ENCODE data around the gene PPP4R4.

Gene PPP4R4

DNA sequence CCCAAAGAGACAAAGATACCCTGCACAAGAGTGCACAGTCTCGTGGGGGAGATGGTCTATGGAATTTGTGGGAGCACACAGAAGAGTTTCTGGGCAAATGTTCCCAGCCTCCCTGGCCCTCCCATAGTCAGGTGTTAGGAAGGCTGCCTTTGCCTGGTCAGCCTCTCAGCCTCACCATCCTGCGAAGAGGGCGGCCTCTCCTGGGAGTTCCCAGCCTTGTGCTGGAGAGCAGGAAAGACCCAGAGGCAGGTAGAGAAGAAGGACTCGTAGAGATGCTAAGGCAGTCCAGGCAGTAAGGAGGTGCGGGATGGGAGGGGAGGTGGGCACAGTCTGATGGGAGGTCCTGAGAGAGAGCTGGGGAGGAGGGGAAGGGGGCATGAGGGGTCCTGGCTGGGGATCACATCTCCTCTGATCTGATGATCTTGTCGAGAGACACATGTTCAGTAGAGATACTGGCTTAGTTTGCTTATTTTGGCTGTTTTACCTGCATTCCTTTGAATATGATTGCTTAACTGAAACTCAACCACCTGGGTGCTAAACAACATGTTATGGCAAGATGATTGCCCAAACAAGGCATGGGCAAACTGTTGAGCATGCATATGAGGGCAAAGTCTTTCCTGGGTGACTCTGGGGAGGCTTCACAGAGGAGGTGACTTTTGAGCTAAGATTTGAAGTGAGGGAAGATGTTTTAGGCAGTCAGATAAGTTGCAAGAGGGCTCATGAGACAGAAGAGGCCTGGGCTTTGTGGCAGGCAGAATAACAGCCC, 138.5 kb downstream of the PPP4R4 start:
- no peak for DNase-seq

DNA sequence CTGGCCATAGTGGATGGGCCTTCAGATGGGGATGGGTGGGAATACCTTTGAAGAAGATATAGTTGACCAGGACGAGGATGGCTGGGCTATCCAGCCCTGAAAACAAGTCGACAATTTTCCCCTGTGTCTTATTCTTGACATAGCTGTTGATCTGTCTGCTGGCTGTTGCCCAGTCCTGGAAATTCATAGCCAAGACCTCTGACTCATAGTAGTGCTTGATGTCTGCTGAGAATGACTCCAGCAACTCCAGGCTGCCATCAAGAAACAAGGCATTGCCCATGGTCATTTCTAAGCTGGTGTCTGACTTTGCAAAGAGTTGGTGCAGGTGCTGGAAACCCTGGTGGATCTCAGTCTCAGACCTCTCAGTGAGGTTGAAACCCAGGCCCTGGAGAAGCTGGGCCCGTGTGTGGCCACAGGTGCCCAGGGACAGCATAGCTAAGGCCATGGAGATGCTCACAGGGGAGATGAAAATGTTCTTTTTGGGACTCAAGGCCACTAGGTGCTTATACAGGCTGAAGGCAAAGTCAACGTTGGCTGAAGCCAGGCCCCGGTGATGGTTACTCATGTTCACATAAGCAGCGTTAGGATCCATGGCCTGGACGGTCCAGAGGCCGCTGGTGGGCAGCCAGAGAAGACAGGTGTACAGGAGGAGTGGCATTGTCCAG, 140.0 kb downstream of the PPP4R4 start:
- no peak for DNase-seq

DNA sequence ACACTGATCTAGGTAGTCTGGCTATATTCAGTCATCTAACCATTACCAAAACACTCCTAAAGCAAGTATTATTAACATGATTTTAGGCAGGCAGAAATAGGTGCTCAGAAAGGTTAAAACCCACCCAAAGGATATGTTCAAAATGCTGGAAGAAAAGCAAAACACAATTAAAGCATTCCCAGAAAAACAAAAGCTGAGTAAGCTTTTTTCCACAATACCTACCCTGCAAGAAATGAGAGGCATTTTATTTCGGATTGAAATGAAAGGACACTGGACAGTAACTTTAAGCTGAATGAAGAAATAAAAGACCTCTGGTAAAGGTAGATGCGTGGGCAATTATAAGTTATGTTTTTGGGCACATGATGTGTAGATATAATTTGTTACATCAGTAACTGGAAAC, 140.8 kb downstream of the PPP4R4 start:
- no peak for DNase-seq

DNA sequence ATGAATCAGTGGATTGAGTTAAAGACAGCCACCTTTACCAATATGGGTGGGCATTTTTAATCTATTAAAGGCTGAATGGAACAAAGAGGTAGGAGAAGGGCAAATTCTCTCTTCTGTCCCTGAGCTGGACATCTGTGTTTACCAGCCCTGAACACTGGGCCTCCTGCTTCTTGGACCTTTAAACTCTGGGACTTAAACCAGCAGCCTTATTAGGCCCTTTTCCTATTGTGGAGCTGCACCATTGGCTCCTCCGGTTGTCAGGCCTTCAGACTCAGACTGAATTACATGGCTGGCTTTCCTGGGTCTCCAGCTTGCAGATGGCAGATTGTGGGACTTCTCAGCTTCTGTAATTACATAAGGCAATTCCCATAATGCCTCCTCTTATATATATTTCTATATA, 142.6 kb downstream of the PPP4R4 start:
- no peak for DNase-seq

DNA sequence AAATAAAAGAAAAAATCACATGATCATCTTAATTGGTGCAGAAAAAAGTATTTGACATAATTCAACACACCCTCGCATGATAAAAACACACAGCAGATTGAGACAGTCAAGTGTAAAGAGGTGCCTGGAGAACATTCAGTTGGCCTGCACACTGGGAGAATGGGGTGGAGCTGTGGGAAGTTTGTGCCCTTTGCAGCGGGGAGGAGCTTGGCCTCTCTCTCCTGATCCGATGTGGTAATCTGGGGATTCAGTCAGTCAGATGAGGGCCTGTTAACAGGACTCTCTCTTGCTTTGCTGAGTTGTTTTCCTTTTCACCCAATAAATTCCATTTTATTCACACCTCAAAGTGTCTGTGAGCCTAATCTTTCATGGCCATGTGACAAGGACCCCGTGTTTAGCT, 143.1 kb downstream of the PPP4R4 start:
- DNase-seq, result no peak

DNA sequence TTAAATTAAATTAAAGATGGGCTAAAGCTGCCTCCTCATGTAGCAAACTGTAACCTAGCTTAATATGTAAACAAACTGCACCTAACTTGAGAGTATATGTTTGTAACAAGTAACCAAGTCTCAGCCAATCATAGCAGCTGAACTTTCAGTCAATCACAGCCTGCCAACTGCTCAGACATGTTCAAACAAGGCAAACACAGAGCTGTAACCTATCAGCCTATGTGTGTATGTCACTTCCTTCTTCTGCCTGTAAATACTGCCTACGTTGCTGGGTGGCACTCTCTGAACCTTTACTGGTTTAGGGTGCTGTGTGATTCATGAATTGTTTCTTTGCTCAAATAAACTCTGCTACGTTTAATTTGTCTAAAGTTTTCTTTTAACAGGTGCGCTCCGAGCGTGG, 146.1 kb downstream of the PPP4R4 start:
- DNase-seq, result no peak

DNA sequence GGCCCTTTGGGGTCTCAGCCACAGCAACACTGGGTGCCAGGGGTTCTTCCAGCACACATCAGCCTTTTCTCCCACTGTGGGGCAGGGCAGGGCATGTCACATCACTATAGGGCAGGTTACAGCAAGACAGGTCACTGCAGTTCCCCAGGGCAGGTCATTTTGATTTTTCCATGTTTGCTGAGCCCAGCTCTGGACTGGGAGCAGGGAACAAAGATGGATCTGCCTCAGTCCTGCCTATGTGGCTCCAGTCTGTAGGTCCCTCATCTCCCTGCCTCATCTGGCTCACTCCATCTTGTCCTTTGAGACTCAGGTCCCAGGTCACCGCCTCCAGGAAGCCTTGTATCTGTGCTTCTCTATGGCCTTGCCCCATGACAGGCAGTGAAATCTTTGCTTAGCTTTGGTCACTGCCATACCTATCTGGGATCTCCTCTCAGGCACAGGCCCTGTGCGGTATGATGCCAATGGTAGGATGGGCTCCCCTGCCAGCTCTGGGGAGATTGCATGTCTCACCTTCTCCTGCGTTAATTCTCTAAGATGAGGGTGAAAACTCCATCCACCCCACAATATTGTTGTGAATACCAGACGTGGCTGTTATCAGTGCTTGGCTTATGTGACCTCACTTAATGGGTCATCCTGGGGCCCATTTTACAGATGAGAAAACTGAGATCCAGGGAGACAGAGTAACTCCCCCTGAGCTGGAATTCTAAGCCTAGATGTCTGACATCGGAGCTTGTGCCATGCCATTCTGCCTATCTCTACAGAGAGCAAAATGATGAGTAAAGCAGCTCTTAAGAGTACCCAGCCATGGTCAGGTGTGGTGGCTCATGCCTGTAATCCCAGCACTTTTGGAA, 147.5 kb downstream of the PPP4R4 start:
- no peak for DNase-seq

DNA sequence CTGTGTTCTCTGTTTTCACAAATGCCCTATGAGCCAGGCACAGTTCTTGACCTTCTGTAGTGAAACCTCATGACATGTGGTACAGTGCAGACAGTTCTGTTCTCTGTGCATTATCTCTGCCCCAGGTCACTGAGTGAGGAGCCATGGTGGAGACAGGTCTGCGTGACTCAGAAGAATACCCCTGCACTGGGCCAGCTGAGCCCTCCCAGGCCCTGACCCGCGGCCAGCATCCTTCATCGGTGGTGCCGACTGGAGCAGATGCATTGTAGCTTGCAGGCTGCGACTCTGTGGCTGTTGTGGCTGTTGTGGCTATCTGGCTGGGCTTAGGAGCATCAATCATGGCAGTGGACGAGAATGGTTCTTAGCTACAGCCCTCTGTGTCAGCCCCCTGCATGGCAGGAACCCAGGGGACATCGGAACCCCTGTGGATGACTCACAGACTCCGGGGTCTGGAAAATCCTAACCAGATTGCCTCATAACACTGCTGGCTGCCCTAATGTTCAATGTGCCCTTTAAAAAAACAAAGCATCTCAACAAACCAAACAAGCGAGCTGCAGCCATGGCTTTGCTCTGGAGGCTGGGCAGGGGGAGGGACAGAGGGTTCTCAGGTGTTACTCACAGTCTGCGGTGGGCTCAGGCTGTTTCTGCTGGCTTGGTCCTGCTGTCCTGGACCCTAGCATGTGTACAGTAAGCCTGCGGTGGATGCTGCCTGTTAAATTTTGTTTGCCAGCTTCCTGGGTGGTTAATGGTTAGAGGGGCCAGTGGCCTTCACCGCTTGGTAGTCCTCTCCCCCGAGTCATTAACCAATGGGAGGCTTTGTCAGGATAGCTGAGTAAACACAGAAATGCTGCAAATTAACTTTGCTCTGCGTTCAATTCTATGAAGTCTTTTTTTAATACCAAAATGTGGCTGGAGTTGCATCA, 148.8 kb downstream of the PPP4R4 start, which contains the start of gene SERPINA6:
SERPINA6 (minus strand) TSS at position 689 of the 923 bp plus-strand sequence. CDS start 8,688 bp downstream, outside the sequence.
- no peak for DNase-seq

DNA sequence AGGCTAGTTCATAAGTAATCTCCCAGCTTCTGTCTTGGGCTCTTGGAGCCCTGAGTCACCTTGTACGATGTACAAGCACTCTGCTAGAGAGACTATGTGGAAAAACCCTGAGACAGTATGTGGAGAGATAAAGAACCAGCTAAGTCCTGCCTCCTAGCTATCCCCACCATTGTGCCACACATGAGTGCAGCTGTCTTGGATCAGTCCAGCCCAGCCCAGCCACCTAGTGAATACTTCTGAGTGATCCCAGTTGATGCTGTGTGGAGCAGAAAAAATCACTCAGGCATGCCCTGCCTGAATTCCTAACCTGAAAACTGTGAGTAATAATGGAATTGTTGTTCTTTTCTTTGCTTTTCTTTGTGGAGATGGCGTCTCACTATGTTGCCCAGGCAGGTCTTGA, 154.1 kb downstream of the PPP4R4 start:
- no peak for DNase-seq

All from 8988T (cell line).